Measurements from ENCODE around the gene IL4I1. TPM values are rescaled to one million over a fixed set of nuclear protein-coding genes. Genes with fewer than 3 reads are reported as not detected.
"Not testable (repeated sequence)": the region's sequence is repeated elsewhere in the genome, so short reads cannot be mapped to it uniquely, and the experiment has no call there.

IL4I1 gene
- 1 to 10 TPM in 2 of 4 donors, under 1 TPM in 1, not detected in 1; 0.63 to 3.0 (median 1.7) TPM for total RNA-seq

DNA sequence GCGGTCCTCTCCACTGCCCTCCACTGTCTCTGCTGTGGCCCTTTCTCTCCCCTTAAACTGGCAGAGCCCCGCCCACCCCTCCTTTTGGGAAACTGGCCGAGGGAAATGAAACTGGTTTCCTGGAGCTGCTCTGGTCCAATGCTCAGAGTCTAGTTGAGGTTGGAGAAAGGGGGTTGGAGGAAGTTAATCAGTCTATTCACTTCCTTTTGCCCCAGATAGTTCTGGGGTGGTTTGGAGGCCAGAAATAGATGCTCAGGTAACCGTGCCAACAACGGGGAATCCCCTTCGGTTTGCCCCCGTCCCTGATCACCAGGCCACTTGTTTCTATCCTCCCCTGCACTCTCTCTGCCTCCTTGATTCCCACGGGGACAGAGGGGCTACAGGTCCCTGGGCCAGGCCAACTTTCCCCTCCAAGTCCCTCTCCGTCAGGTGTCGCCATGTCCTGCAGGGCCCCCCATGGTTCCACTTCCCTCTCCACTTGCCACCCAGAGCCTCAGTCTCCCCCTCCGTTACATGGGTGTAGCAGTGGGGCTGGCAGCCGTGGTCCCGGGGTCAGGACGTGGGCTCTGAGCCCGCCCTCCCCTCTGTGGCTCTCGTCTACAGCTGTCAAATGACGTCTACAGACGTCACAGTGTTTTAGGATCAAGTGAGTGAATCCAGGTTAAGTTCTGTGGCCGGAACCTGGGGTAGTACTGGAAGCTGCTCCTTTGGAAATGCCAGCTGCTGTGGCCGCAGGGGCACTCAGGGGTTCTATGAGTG is at the start of gene IL4I1:
Gene IL4I1 (minus strand): TSS at position 25 of the 759 bp plus-strand sequence. CDS start 727 bp downstream, outside the sequence.
- Histone ChIP-seq H3K9me3 (no peaks in the 10 kb centered on the region), H3K27ac (peak within 1 kb of the TSS in 3 of 4 donors; percentile 12 to 83 (median 25)), H3K4me1 (peaks cover 0 to 18% (median 12%) of the 10 kb centered on the region in 4 donors), H3K36me3 (no peaks in the 10 kb centered on the region), H3K27me3 (no peaks in the 10 kb centered on the region), H3K4me3 (no peak within 1 kb of the TSS)
- TF ChIP-seq EP300 (IDR thresholded peaks at IDR 0.05) = no peak
- 40% methylated on average over 19 to 20 of the region's 20 CpGs for WGBS, 2 donors
- DNase-seq (ENCODE audit: low spot score in 2 of 2) = peak in 1 of 2 donors; percentile 36

DNA sequence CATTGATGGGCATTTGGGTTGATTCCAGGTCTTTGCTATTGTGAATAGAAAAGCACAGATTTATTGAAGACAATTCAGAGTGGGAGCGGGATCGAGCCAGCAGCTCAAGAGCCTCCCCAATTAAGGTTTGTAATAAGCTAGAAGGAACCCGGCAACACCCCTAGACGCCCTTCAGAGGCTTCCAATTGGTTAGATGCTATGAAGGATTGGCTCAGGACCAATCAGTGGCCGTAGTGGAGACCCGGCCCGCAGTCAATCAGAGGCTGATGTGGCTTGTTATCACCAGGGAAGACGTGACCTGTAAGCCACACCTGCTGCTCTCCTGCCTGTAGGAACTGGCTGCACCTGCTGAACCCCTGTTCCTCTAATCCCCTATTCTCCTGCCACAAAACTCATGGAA is 49.7 kb upstream of the IL4I1 start:
- peaks cover 0 to under 1% (median 0%) of the 10 kb centered on the region in 4 donors for H3K4me1 ChIP-seq
- H3K4me3 ChIP-seq = no peak overlapping the region
- WGBS, 2 donors = 81 to 85% methylated on average over 8 of the region's 8 CpGs
- H3K27me3 ChIP-seq = no peaks in the 10 kb centered on the region
- no peak for TF ChIP-seq CTCF (IDR thresholded peaks at IDR 0.05)
- TF ChIP-seq POLR2A (IDR thresholded peaks at IDR 0.05) = no peak
- TF ChIP-seq EP300 (IDR thresholded peaks at IDR 0.05) = no peak
- H3K36me3 ChIP-seq = no peaks in the 10 kb centered on the region
- no peaks in the 10 kb centered on the region for H3K9me3 ChIP-seq
- no peak for DNase-seq (ENCODE audit: low spot score in 2 of 2)
- no peak overlapping the region for H3K27ac ChIP-seq

- H3K27me3 ChIP-seq; DNase-seq (ENCODE audit: low spot score in 2 of 2); H3K4me1 ChIP-seq; H3K9me3 ChIP-seq; H3K4me3 ChIP-seq; H3K27ac ChIP-seq; H3K36me3 ChIP-seq: not testable (repeated sequence)
- WGBS, 2 donors = 86 to 87% methylated on average over 5 of the region's 5 CpGs
These were observed 47.9 kb upstream of the IL4I1 start for GRCh38 chr19:49944567-49944966.

DNA sequence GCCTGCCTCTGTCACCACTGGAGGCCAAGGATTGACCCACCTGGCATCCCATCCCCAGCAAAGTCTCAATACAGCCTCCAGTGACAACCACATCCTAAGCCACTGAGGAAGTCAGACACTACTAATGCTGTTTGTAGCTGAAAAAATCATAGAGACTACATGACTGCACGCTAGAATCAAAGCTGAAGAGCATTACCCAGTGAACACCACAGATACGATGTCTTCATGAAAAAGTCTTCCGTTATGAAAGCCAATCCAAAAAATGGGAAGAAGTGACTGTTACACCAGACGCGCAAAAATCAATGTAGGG is 43.8 kb upstream of the IL4I1 start:
- WGBS, 2 donors = 89 to 97% methylated on average over 5 of the region's 5 CpGs
- Histone ChIP-seq H3K4me1 (peaks cover 0 to 10% (median 5%) of the 10 kb centered on the region in 4 donors), H3K27me3 (no peaks in the 10 kb centered on the region), H3K9me3 (no peaks in the 10 kb centered on the region), H3K36me3 (no peaks in the 10 kb centered on the region), H3K27ac (no peak overlapping the region), H3K4me3 (no peak overlapping the region)
- no peak for TF ChIP-seq POLR2A (IDR thresholded peaks at IDR 0.05)
- TF ChIP-seq CTCF (IDR thresholded peaks at IDR 0.05) = no peak
- no peak for TF ChIP-seq EP300 (IDR thresholded peaks at IDR 0.05)
- DNase-seq (ENCODE audit: low spot score in 2 of 2) = no peak

DNA sequence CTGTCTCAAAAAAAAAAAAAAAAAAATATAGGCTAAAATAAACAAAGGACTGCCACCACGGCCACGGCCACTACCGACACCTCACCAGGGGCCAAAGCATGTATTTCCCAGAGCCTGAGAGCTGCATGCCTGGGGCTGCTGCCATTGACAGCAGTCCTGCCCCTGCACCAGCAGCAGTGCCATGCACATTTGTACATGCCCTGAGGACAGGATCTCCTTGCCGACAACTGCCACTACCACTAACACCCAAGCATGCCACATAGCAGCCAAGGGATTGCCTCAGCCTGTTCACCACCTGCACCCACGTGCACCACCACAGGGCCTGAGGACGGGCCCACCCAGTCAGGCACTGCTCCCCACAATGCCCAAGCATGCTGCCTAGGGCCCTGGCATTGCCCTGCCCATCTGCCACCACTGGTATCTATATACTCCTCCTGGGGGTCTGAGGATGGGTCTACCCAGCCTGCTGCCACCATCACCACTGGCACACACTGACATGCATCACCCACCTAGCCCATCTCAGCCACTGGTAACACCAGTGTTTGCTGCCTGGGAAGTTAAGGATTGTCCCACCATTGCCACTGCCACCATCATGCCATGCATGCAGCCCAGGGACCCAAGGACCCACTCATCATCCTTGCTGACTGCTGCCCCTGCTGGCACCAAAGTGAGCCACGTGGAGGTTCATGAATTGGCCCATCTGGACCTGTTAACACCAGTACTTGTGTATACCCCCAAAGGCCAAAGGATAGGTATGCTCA is 43.2 kb upstream of the IL4I1 start:
- peaks cover 0 to 10% (median 5%) of the 10 kb centered on the region in 4 donors for H3K4me1 ChIP-seq
- no peaks in the 10 kb centered on the region for H3K9me3 ChIP-seq
- no peak overlapping the region for H3K4me3 ChIP-seq
- 80 to 81% methylated on average over 6 to 7 of the region's 7 CpGs for WGBS, 2 donors
- no peaks in the 10 kb centered on the region for H3K27me3 ChIP-seq
- H3K27ac ChIP-seq = no peak overlapping the region
- no peak for DNase-seq (ENCODE audit: low spot score in 2 of 2)
- no peak for TF ChIP-seq EP300 (IDR thresholded peaks at IDR 0.05)
- no peak for TF ChIP-seq CTCF (IDR thresholded peaks at IDR 0.05)
- no peak for TF ChIP-seq POLR2A (IDR thresholded peaks at IDR 0.05)
- H3K36me3 ChIP-seq = no peaks in the 10 kb centered on the region

- Histone ChIP-seq H3K4me3 (no peak overlapping the region), H3K27me3 (no peaks in the 10 kb centered on the region), H3K36me3 (no peaks in the 10 kb centered on the region), H3K4me1 (peaks cover 0 to 10% (median 5%) of the 10 kb centered on the region in 4 donors), H3K9me3 (no peaks in the 10 kb centered on the region), H3K27ac (no peak overlapping the region)
- 58 to 75% methylated on average over 4 of the region's 4 CpGs for WGBS, 2 donors
- DNase-seq (ENCODE audit: low spot score in 2 of 2) = no peak
- TF ChIP-seq EP300 (IDR thresholded peaks at IDR 0.05) (no peak), CTCF (IDR thresholded peaks at IDR 0.05) (no peak), POLR2A (IDR thresholded peaks at IDR 0.05) (no peak)
These were observed 42.0 kb upstream of the IL4I1 start for GRCh38 chr19:49938662-49939061.
